HS-27A (cell line): ENCODE measurements around the gene SH3RF1.

ENCODE experiments used
- DNase-seq: peaks from one replicate; pipeline ENCODE4 v3.0.0-alpha.2; 2012; ENCODE audit warnings: low read depth, missing footprints

SH3RF1 gene

DNA sequence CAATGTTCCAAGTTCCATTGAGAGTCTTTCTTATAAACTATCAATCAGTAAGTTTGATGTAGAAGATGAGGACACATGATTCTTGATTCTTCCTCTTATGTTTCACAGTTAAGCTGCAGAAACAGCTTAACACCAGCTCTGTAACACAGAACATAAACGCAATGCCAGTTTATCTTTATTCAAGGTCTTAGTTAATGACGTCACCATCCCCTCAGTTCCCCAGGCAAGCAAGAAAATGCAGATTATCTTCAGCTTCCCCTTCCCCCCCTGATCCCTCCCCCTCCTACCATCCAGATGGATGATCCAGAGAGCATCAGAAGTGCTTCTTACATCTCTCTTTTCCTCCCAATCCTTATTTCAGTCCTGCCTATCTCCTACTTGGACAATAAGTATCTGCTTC, 4.4 kb upstream of the SH3RF1 start:
- DNase-seq: no peak

DNA sequence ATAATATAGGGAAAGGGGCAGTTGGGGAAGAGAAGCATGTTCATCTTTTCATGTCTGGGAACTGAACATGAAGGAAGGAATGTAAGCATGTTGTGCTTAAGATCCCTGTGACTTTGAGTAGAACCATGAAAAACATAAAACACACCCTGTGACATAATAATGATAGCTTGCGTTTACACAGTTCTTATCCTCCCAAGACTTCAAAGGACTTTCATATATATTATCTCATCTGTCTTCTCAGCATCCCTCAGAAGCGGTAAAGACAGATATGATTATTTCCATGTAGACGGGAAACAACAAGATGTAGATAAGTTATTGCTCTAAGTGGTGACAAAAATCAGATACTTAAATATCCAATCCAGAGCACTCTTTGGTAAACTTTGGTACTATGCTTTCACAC, 3.3 kb upstream of the SH3RF1 start:
- no peak for DNase-seq

DNA sequence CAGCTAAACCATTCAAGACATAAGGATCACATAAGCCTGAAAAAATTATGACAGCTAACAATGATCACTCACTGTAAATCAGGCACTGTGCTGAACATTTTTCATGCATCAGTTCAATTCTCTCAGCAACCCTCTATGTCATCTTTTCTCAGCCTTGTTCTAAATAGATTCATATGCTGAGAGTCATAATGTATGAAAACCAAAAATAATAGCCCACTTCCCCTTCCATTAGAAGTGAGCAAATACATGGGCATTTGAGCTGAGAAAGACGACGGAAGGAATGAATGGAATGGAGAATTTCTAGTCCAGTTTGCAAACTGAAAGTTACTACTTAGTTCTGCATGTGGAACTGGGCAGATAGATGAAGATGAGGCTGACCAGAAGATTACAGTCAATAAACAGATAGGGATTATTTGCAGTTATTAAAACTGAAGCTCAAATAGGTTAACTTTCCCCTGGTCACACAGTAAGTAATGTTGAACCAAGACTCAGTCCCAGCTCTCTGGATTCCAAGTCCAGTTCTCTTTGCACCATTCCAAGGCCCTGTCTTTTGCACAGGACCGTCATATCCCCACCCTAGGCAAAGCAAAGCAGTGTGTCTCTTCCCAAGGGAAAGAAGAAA, 1.6 kb upstream of the SH3RF1 start:
- peak; percentile 52 for DNase-seq

DNA sequence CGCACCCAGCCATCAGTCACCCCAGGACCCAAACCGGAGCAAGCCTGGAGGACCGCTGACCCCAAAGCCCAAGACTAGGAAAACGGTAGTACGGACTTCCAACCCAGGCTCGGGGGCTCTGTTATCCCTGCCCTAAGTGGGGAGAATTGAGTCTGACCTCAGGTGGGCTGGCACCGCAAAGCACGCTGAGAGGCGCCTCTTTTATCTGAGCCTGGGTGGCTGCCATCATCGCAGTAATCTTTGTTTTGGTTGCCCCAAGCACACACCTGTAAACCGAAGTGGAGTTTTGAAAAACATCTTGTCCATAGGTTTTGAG, 894 bp upstream of the SH3RF1 start:
- DNase-seq: no peak

DNA sequence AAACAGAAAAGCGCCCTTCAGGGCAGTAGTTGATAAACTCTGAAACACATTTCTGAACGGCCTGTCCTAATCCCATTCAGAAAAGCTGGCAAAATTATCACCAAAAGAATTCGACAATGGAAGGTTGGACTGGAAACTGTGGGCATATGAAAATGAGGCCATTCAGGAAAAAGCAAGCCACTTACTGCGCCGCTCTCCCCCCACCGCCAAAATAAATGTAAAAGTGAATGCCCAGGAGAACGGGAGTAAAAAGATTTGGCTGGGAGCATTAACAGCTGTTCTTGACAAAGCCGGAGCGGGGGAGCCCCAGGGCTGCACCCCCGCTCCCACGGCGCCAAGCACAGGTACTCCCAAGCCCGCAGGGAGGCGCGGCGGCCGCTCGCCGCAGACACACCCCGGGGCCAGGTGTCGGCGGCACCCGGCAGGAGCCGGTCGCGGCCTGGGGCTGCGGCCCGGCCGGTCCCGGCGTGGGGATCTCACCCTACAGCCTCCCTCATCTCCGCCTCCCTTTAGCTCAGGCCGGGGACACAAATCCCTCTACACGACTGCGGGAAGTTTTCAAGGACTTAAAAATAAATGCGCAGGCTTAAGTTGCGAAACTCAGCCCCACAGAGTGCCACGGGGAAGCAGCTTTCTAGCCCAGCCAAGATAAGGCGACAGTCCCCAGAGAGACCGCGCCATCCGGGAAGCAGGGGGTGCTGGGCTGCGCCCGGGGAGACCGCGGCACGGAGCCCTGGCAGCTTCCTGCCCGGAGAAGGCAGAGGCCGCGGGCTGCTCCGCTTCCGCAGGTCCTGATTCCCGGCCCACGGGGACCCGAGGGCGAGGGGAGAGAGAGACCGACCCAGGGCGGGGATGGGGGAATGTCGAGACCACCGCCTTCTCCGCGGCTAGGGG, 593 bp downstream of the SH3RF1 start:
- DNase-seq: no peak

DNA sequence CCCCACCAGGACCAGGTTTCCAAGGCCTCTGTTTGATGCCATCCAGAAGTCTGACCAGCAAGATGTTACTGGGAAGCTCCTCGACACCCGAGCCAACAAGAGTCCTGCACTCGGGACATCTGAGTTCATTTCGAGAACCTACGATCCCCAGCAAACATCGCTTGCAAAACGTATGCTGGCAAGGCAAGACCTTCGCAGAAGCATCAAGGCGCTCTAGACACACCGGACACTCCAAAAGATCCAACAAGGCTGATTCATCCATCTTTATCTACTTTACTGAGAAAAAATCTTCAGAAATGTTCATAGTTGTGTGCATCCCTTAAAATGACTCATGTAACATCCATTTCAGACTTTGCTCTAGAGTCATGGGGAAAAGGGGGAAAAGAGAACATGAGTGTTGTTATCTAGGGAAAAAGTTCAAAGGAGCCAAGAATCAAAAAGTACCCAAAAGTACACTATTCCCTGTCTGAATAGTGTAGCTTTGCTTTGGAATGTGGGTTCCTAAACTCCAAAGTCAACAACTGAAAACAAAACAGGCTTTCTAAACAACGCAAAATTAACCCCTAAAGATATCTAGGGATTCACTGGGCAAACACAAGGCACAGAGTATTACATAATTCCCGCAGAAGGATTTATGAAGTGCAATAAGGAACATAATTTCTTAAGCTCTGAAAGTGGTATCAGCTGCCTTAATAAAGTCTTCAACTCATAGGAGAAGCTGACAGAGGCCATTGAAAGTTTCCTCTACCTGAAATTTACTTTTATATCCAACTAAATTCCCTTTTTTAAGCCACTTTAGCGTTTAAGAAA, 1.6 kb downstream of the SH3RF1 start:
- peak; percentile 72 for DNase-seq

DNA sequence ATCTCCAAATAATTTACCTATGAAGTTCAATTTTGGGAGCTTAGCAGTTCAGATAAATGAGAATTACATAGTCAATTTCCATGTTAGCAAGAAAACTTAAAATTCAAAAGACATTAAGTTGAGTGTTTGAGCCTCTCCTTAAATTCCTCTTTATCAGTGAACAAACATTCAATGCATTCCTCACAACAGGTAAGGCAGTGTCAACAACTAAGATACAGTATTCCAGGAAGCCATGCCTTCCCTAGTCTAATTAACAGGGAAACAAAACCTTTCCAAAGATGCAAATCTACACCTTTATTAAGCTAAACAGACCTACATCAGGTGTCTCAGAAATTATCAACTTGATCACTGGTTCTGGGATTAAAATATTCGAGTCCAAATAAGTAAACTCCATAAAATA, 3.7 kb downstream of the SH3RF1 start:
- no peak for DNase-seq

DNA sequence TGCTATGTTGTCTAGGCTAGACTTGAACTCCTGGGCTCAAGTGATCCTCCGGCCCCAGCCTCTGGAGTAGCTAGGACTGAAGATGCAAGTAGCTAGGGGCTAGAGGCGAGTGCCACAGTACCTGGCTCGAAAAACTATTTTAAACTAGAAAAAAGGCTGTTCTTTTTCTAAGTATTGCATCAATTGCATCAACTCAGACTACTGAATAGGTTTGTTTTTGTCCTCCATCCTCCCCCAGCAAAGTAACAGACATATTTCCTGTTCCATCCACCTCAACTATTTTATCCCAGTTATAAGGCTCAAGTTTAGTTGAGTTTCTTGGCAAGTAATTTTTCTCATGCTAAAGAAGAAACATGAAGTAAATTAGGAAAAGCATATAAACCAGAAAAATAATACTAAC, 4.1 kb downstream of the SH3RF1 start:
- no peak for DNase-seq

DNA sequence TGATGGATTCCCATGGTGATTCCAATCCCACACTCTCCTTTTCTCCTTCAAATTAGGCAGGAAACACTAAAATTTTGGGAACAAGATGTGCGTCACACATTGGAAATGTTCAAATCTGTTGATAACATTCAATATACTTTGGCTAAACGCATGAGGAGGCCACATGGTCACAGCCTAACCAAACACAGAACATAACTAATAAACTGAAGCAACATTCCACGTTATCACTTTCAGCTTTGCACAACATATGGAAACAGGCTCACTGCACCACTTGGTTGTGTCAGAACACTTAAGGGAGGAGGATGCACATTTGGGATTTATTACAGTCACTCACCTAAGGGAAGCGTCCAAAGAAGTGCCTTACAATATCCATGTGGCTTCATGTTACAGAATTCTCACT, 4.7 kb downstream of the SH3RF1 start:
- DNase-seq: no peak

DNA sequence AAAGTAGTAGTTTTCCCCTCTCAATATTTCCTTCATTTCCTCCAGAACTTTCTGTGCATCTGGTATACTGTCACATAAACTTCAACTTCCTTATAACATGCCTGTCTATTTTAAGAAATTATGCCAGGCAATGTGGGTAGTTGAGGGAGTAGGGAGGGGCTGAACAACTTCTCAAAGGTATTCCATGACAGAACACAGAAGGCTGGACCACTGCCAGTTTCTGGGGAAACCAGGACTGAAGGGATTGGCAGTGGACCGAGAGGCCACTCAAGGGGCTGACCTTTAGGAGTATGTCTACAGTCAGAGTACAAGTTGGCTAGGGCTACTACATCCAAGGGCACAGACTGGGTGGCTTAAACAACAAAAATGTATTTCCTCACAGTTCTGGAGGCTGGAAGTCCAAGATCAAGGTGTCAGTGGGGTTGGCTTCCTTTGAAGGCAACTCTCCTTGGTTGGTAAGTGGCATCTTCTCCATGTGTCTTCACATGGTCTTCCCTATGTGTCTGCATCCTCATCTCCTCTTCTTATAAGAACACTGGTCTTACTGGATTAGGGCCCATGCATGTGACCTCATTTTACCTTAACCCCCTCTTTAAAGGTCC, 6.9 kb downstream of the SH3RF1 start:
- no peak for DNase-seq

DNA sequence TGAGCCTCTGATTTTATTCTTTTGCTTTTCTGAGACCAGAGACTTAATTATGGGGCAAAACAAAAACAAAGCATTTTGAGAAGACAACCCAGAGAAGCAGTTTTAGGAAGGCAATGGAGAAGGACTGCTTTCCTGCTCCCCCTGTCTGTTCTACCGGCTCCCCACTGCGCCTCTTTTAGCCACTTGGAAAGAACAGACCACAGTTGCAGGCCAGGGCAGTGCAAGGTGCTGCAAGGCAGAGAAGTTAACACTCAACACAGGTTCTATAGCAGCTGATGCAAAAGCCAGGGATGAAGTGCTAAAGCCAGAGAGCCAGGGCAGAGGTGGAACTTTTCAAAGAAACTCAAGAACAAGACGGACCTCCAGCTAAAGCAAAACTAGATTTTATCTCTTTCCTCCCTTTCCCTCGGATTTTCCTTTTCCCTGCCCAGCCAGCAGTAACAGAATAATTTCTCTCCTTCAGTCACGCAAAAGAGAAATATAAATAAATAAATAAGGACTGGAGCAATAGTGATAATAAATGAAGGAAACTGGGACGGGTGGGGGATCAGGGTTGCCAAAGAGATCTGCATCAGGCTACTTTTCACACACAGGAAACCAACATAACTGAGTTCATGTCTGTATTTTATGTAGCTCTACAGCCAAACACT, 10.4 kb downstream of the SH3RF1 start:
- DNase-seq: no peak

DNA sequence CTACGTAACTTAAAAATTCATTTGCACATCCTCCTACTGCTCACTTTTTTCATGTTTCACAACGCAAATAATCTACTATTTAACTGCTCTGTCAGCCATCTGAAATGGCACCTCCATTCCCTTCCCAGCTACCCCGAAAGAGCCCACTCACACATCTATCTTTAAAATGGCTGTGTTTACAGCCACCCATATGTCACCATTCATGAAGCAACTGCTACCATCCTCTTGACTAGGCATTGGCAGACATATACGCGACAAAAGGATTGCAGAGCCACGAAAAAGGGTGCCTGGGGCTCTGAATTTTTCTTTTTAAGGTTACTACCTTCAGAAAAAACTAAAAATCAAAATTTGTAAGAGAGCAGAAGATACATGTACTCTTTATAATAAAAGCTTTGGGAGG, 11.5 kb downstream of the SH3RF1 start:
- DNase-seq: no peak

DNA sequence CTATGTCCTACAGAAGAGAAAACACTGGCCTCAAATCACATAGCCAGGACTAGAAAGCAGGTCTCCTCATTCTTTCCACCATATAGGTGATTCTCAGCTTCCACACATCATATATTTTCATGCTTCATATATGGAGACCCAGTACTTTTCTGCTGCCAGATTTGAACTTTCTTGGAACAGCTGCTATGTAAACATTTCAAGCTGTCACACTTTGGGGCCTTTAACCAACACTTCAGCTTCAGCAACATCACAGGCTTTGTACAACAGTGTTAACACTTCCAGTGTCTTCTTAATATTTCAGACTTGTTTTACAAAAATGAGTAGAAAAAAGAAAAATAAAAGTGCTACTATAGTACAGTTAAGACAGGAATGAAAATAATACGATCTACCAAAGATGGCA, 12.6 kb downstream of the SH3RF1 start:
- DNase-seq: no peak

DNA sequence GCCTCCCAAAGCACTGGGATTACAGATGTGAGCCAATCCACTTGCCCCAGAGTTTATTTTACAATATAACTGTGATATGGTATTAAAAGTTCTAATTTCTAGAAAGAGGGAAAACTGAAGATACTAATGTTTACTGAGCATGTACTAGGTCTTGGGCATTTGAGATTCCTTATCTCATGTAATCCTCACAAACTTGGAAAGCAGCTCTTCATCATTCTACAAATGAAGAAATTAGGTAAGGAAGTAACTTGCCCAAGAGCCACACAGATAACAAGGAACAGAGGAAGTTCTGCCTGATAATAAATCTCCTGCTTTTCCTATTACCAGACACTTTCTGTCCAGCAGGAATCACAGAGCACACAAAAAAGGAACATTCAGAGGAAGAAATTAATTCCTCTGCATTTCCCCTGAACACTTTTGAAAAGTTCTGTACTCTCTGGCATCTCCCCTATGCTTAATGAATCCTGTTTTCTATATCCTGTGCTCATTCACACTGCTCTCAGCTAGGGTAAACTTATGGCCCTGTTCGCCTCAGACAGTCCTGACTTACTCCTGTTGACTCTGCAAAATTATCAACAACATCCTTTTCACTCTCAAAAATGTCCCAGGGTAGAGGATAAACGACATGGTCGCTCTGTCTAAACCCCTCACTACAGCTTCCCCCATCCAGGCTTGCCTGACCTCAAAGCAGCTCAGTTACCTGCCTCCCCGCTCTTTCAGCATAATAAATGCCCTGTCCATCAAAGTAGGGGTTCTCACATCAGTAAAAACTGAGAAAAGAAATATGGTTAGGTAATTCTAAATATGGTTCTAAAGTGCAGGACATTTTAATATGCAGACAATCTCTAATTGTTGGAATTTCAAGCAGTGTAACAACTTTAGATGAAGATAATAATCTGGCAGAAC, 13.6 kb downstream of the SH3RF1 start:
- DNase-seq: no peak

DNA sequence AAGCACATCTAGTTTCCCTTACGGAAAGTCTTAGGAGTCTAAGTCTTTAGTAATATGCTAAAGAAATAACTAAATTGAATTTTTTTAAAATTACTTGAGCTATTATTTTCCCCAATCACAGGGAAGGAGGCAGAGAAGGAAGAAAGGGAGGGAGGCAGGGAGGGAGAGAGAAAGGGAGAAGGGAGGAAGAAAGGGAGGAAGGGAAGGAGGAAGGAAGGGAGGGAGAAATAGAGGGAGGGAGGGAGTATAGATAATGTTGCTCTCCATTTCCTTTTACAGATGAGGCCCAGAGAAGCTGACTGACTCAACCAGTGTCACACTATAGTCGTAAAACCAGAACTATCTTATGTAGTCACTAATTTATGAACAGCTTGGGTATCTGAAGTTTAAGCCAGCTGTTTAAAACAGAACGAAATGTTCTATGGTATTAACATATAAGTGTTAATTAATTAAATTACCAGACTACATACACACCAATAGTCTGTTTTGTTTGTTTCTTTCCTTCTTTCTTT, 14.6 kb downstream of the SH3RF1 start:
- DNase-seq: no peak

DNA sequence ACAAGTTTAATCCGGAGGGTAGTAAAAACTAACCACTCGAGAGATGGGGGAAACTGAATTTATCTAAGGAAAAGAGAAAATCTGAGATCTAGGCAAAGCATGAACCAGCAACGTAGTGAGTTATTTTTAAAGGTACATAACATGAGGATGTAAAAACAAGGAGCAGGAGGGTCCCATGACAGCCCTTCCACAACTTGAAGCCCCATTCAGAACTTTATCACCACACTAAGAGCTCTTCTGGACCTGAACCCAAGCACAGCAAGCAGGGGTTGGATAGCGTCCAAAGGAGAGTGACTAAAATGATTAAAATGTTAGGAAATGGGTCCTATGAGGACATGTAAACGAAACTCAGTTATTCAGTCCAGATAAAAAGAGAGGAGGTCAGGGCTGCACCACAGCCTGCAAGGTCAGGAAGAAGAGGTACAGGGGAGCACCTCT, 16.2 kb downstream of the SH3RF1 start:
- peak; percentile 78 for DNase-seq

DNA sequence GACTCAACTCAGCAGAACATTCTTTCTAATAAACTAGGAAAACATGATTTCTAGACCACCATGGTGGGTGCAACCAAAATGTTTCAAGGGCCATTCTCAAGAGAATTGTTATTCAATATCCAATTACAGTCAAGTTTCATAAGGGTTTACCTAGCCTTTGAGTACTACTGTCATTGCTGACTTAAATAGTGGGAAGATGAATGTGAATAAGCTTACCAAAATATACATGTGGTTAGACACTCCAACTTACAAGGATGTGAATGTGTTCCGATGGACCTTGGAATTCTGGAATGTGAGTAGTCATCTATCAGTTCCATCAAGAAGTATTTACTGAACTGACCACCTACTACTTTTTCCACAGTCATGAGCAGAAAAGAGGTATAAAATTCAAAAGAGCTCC, 16.9 kb downstream of the SH3RF1 start:
- DNase-seq: peak; percentile 69

DNA sequence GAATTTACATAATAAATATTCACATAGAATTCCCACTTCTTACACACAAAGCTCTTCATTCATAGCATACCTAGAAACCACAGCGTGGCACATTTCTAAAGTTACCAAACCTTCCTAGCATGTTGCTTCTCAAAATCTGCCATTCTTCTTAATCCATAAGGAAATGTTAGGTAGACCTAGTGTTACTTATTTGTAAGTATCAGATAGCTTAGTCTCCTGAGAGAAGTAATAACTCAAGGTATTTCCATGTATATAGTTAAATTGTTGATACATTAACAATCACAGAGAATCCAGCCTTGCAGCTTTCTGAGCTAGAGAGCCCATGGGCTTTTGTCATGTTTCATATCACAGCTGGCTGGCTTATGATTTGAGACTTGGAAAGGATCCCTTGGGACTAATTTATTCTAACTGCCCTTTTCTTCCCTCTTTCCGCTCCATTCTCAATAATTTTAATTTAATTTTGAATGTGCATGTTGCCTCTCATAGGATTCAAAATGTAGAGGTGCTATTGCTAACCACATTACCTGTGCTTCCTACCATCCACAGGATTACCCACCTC, 17.6 kb downstream of the SH3RF1 start:
- no peak for DNase-seq

DNA sequence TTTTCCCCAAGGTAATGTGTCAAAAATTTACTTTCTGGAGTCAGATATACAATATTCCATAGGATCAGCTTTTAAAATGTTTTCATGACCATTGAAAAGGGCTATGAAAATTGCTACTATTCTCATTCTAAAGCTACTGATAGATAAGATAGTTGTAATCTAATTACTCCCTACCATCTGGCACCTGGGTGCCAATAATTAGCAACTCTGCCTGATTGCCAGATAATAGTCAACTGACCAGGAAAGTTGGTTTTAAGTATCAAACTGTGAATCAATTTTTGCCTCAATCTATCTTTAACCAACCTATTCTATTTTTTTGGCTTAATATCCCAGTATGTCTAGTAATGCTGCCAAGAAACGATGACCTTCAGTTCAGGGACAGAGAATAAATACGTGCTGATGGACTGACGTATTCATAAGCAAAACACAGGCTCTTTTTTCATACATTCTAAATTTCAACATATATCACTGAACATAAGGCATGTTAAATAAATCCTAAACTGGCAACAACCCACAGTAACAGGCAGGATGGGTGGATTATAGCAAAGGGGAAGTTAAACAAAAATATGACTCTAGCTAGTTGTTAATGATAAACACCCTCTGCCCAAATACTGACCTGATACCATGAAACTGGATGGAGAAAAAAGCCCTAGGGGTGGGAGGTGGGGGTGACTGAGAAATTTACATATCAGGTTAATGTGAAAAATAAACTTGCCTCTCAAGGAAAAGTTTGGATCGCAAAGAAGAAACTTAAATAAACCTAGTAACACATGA, 18.2 kb downstream of the SH3RF1 start:
- DNase-seq: no peak
